Prostate gland (tissue), 2 donors: ENCODE results near the gene FRMD1. TPM values are rescaled to one million over a fixed set of nuclear protein-coding genes. Genes with fewer than 3 reads are reported as not detected.

Experiments
- DNase-seq: peaks from one replicate; pipeline ENCODE4 v3.0.0-alpha.2; 2019; ENCODE audit warnings: low spot score
- H3K27ac ChIP-seq, 2 donors: fragments of 200-600 bp; sonication (generic); 2 replicates each; pipeline ENCODE4 v1.5.1; 2017 to 2019
- H3K27me3 ChIP-seq: fragments of 200-600 bp; sonication (generic); replicated peaks from 2 replicates; pipeline ENCODE4 v1.5.1; 2019; ENCODE audit not compliant: insufficient read depth
- H3K36me3 ChIP-seq, 2 donors: fragments of 200-600 bp; sonication (generic); 1 replicate in 1 of 2; 2 replicates in 1 of 2; pipeline versions ENCODE4 v1.5.1 to v1.8.1; 2017 to 2019
- H3K4me1 ChIP-seq: fragments of 200-600 bp; sonication (generic); replicated peaks from 2 replicates; pipeline ENCODE4 v1.5.1; 2019
- H3K4me3 ChIP-seq, 2 donors: fragments of 200-600 bp; sonication (generic); 2 replicates each; pipeline ENCODE4 v1.5.1; 2017 to 2019
- H3K9me3 ChIP-seq: fragments of 200-600 bp; sonication (generic); 2 replicates; pipeline ENCODE4 v1.5.1; 2017
- CTCF ChIP-seq, 4 experiments: fragments of 200-600 bp in 2 of 4; fragments of 450-650 bp in 2 of 4; sonication (generic) in 2 of 4; IDR thresholded peaks; 1 replicate in 3 of 4; 2 replicates in 1 of 4; pipeline ENCODE4 v1.5.1; 2016 to 2019; ENCODE audit warnings: antibody characterized with exemption in 4 of 4, mild to moderate bottlenecking in 2 of 4, moderate library complexity in 2 of 4
- POLR2A ChIP-seq: fragments of 450-650 bp; IDR thresholded peaks from one replicate; pipeline ENCODE4 v1.6.1; 2016; ENCODE audit warnings: antibody characterized with exemption, mild to moderate bottlenecking
- POLR2AphosphoS5 ChIP-seq: sonication (generic); formaldehyde crosslinking; IDR thresholded peaks from one replicate; pipeline ENCODE4 v1.6.1; 2017; ENCODE audit warnings: antibody characterized with exemption
- WGBS: methylation state at CpG from one replicate; pipeline ENCODE4 v1.1.5; 2018; 5-methylcytosine and 5-hydroxymethylcytosine counted together
- intact Hi-C: fragments of 100-400 bp; cut with DNase I; formaldehyde crosslinking; loops from one replicate; pipeline ENCODE4 v1.14.2; 2022
- total RNA-seq, 2 donors: library from RNA; depleted of rRNA; stranded (reverse); fragments of >200 nt; gene quantifications; one replicate each; pipeline ENCODE4 v1.1.0, GENCODE V29; 2016

Gene FRMD1
- total RNA-seq, 2 donors from 2014 or later: 0.18 to 2.2 TPM

- no peak for DNase-seq
- TF ChIP-seq POLR2AphosphoS5 (no peak), CTCF (IDR thresholded peaks at IDR 0.05) (no peak), POLR2A (no peak)
- Histone ChIP-seq H3K27me3 (no peaks in the 10 kb centered on the region), H3K4me1 (no peaks in the 10 kb centered on the region), H3K9me3 (no peaks in the 10 kb centered on the region), H3K4me3 (no peak overlapping the region), H3K36me3 (no peaks in the 10 kb centered on the region), H3K27ac (no peak overlapping the region)
- intact Hi-C loops: no loop called here
- 69% methylated on average over 14 of the region's 14 CpGs for WGBS
Observed at GRCh38 chr6:168029459-168030217, 49.4 kb downstream of the FRMD1 start.

- TF ChIP-seq POLR2AphosphoS5: no peak
- TF ChIP-seq POLR2A: no peak
- TF ChIP-seq CTCF (IDR thresholded peaks at IDR 0.05): no peak
- 94% methylated on average over 9 of the region's 9 CpGs for WGBS
- Histone ChIP-seq H3K4me3 (no peak overlapping the region), H3K9me3 (no peaks in the 10 kb centered on the region), H3K27me3 (no peaks in the 10 kb centered on the region), H3K36me3 (no peaks in the 10 kb centered on the region), H3K4me1 (no peaks in the 10 kb centered on the region), H3K27ac (no peak overlapping the region)
- intact Hi-C loops: no loop called here
- no peak for DNase-seq
Observed at GRCh38 chr6:168028181-168028580, 50.8 kb downstream of the FRMD1 start.

- intact Hi-C loops: no loop called here
- TF ChIP-seq POLR2AphosphoS5 (no peak), CTCF (IDR thresholded peaks at IDR 0.05) (no peak), POLR2A (no peak)
- H3K4me1 ChIP-seq: no peaks in the 10 kb centered on the region
- no peak overlapping the region for H3K4me3 ChIP-seq
- no peak for DNase-seq
- 95% methylated on average over 16 of the region's 16 CpGs for WGBS
- H3K36me3 ChIP-seq: no peaks in the 10 kb centered on the region
- H3K27me3 ChIP-seq: no peaks in the 10 kb centered on the region
- no peaks in the 10 kb centered on the region for H3K9me3 ChIP-seq
- H3K27ac ChIP-seq: no peak overlapping the region
Observed at GRCh38 chr6:168027521-168027920, 51.5 kb downstream of the FRMD1 start.

DNA sequence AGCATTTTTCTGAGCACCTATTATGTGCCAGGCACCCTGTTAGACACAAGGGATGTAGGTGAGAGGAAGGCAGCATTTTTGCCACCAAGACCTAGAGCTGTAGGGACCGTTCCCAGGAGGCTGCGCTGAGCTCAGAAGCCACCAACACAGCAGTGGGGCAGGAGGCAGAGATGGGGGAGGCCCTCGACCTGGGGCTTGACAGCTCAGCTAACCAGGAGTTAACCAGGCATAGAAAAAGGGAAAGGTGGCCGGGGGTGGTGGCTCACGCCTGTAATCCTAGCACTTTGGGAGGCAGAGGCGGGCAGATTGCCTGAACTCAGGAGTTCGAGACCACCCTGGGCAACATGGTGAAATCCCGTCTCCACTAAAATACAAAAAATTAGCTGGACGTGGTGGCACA is 52.1 kb downstream of the FRMD1 start:
- Histone ChIP-seq H3K4me3 (no peak overlapping the region), H3K9me3 (no peaks in the 10 kb centered on the region), H3K27ac (no peak overlapping the region), H3K36me3 (no peaks in the 10 kb centered on the region), H3K27me3 (no peaks in the 10 kb centered on the region), H3K4me1 (no peaks in the 10 kb centered on the region)
- DNase-seq: no peak
- WGBS: 95% methylated on average over 9 of the region's 9 CpGs
- intact Hi-C loops: no loop called here
- no peak for TF ChIP-seq CTCF (IDR thresholded peaks at IDR 0.05)
- no peak for TF ChIP-seq POLR2AphosphoS5
